GM06990 (cell line): ENCODE measurements around the gene BTRC.

Experiments used
- DNase-seq: peaks from one replicate; pipeline ENCODE4 v3.0.0-alpha.2; 2011; ENCODE audit not compliant: insufficient read length; ENCODE audit errors: extremely low read depth
- H3K27me3 ChIP-seq: replicated peaks from 2 replicates; pipeline ENCODE4 v1.6.0; 2011; ENCODE audit warnings: low read length; ENCODE audit not compliant: control insufficient read depth, insufficient read depth
- H3K36me3 ChIP-seq: 2 replicates; pipeline ENCODE4 v1.5.1; 2011; ENCODE audit warnings: low read length; ENCODE audit not compliant: control insufficient read depth, insufficient read depth
- H3K4me3 ChIP-seq: replicated peaks from 2 replicates; pipeline ENCODE4 v1.5.1; 2011; ENCODE audit warnings: low read depth, mild to moderate bottlenecking, control low read depth, low read length
- TF ChIP-seq, protein P1 (sequence below): IDR thresholded peaks from 2 replicates; pipeline ENCODE4 v1.5.1; 2011; ENCODE audit warnings: low read length, control low read depth, mild to moderate bottlenecking, inconsistent platforms; ENCODE audit not compliant: insufficient read depth, poor library complexity, severe bottlenecking

Gene BTRC

DNA sequence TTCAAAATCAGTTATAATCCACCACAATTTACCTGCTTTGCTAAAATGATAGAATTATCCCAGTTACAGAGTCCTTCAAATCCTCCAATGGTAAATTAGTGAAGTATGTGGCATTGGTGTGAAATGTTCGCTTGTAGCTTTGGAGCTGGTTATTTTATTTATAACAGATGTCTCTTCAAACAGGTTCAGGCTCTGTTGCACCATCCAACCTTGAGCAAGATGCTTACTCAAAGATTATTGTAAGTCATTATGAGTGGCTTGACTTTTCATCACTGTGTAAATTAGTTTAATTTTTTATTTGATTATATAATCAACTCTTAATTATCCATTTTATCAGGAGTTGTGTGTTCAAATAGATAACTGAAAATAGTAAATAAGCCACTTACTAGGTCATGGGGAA is 99.4 kb downstream of the BTRC start:
- TF ChIP-seq, protein P1, sequence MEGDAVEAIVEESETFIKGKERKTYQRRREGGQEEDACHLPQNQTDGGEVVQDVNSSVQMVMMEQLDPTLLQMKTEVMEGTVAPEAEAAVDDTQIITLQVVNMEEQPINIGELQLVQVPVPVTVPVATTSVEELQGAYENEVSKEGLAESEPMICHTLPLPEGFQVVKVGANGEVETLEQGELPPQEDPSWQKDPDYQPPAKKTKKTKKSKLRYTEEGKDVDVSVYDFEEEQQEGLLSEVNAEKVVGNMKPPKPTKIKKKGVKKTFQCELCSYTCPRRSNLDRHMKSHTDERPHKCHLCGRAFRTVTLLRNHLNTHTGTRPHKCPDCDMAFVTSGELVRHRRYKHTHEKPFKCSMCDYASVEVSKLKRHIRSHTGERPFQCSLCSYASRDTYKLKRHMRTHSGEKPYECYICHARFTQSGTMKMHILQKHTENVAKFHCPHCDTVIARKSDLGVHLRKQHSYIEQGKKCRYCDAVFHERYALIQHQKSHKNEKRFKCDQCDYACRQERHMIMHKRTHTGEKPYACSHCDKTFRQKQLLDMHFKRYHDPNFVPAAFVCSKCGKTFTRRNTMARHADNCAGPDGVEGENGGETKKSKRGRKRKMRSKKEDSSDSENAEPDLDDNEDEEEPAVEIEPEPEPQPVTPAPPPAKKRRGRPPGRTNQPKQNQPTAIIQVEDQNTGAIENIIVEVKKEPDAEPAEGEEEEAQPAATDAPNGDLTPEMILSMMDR: no peak
- H3K27me3 ChIP-seq: no peaks in the 10 kb centered on the region
- H3K4me3 ChIP-seq: no peak overlapping the region
- H3K36me3 ChIP-seq: no peaks in the 10 kb centered on the region
- DNase-seq: no peak

- no peaks in the 10 kb centered on the region for H3K27me3 ChIP-seq
- no peaks in the 10 kb centered on the region for H3K36me3 ChIP-seq
- TF ChIP-seq, protein P1: no peak
- H3K4me3 ChIP-seq: no peak overlapping the region
- no peak for DNase-seq
Observed at GRCh38 chr10:101453791-101454718, 100.1 kb downstream of the BTRC start.

DNA sequence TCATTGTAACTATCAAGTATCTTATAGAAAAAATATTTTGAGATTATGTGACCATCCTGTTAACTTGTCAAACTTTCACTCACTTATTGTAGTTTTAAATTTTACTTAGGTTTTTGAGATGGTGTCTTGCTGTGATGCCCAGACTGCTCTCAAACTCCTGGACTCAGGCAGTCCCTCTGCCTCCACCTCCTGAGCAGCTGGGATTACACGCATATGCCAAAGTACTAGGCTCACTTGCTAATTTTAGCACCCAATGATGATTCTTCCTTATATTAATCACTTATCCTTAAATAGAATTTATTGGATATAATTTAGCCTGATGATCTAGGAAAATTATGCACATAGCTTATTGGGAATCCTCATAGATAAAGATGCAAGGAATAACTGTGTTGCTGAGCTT is 104.9 kb downstream of the BTRC start:
- no peaks in the 10 kb centered on the region for H3K36me3 ChIP-seq
- TF ChIP-seq, protein P1: no peak
- no peak for DNase-seq
- H3K4me3 ChIP-seq: no peak overlapping the region
- no peaks in the 10 kb centered on the region for H3K27me3 ChIP-seq

DNA sequence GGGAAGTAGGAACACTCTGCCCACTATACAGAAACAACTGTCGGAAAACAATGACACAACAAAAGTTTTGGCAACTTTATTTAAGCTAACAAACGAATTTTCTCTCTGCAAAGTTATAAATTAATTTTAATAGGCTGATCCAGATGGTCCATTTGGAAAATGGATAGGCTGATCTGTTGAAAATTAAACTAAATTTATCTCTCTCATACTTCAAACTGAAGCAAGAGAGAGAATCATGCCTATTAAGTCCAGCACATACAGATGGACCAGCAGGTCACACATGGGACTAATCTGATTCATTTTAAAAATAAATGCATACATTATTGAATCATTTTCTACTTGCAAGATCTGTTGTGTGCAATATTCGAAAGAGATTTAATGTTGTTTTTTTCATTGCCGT is 110.1 kb downstream of the BTRC start:
- no peaks in the 10 kb centered on the region for H3K36me3 ChIP-seq
- DNase-seq: no peak
- TF ChIP-seq, protein P1: no peak
- H3K27me3 ChIP-seq: no peaks in the 10 kb centered on the region
- no peak overlapping the region for H3K4me3 ChIP-seq

DNA sequence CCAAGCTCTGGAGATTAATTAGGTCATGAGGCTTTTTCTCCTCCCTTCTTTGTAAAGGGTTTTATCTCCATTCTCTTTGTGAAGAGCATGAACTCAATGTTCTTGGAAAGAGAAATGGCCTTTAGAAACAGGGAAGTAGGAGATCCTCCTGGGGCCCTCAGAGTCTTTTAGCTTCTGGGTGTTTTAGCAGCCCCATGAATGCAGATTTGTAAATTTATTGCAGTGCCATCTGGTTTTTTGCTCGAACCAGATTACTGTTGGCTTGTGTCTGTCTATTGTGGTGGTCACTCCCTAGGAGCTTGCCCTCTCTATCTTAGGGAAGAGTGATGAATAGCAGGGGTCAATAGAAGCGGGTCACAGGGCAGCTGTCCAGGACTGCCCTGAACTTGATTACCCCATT is 110.6 kb downstream of the BTRC start:
- Histone ChIP-seq H3K4me3 (no peak overlapping the region), H3K27me3 (no peaks in the 10 kb centered on the region), H3K36me3 (no peaks in the 10 kb centered on the region)
- DNase-seq: no peak
- TF ChIP-seq, protein P1: no peak
